ENCODE results near the gene ACAD11.

Gene ACAD11, protein sequence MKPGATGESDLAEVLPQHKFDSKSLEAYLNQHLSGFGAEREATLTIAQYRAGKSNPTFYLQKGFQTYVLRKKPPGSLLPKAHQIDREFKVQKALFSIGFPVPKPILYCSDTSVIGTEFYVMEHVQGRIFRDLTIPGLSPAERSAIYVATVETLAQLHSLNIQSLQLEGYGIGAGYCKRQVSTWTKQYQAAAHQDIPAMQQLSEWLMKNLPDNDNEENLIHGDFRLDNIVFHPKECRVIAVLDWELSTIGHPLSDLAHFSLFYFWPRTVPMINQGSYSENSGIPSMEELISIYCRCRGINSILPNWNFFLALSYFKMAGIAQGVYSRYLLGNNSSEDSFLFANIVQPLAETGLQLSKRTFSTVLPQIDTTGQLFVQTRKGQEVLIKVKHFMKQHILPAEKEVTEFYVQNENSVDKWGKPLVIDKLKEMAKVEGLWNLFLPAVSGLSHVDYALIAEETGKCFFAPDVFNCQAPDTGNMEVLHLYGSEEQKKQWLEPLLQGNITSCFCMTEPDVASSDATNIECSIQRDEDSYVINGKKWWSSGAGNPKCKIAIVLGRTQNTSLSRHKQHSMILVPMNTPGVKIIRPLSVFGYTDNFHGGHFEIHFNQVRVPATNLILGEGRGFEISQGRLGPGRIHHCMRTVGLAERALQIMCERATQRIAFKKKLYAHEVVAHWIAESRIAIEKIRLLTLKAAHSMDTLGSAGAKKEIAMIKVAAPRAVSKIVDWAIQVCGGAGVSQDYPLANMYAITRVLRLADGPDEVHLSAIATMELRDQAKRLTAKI

DNA sequence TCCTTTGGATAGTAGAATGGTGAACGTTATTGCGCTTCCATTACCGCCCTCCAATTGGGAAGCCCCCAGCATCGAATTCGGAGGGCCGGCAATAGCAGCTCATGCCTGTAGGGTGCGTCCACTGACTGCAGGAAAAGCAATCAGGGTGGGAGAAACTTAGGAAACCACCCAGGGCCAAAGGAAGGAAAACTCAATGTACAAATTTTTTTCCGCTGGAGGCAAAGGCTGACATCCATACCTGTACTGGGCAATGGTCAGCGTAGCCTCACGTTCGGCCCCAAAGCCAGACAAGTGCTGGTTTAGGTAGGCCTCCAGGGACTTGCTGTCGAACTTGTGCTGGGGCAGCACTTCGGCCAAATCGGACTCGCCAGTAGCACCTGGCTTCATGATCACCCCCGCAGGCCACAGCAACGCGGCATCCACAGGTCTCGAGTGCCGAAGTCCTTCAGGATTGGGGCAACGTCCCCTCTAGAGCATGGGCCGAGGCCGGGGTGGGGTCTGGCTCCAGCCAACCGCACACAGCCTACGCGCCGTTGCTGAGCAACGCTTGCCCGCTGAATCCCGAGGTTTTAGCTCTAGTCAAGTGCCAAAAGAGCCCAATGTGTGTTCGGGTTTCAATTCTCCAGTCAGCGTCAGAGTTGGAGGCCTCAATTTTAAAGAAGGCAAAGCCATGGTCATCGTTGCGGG, at the start of gene ACAD11:
TSS of gene ACAD11 (minus strand) at position 445 of the 687 bp plus-strand sequence. CDS start at position 387, 58 bp downstream.
- TF ChIP-seq, protein P1, sequence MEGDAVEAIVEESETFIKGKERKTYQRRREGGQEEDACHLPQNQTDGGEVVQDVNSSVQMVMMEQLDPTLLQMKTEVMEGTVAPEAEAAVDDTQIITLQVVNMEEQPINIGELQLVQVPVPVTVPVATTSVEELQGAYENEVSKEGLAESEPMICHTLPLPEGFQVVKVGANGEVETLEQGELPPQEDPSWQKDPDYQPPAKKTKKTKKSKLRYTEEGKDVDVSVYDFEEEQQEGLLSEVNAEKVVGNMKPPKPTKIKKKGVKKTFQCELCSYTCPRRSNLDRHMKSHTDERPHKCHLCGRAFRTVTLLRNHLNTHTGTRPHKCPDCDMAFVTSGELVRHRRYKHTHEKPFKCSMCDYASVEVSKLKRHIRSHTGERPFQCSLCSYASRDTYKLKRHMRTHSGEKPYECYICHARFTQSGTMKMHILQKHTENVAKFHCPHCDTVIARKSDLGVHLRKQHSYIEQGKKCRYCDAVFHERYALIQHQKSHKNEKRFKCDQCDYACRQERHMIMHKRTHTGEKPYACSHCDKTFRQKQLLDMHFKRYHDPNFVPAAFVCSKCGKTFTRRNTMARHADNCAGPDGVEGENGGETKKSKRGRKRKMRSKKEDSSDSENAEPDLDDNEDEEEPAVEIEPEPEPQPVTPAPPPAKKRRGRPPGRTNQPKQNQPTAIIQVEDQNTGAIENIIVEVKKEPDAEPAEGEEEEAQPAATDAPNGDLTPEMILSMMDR (IDR thresholded peaks at IDR 0.05; ENCODE audit: insufficient read depth, low read depth, low read length, missing control alignments) = peak; percentile 55
- DNase-seq (ENCODE audit: low read depth) = peak; percentile 65

DNA sequence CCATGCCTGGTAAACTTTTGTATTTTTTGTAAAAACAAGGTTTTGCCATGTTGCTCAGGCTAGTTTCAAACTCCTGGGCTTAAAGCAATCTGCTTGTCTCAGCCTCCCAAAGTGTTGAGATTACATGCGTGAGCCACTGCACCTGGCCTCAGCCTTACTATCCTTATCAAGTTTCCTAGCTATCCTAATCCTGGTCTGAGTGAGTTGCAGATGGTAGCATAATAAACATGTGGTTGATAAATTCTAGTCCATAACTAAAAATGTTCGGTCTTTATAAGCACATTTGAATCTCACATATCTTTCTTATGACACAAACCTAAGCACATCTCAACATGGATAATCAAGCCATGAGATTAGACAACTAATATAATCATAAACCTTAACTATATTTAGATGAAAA, 44.1 kb upstream of the ACAD11 start:
- H3K4me3 ChIP-seq (ENCODE audit: low read depth, low read length) = no peak overlapping the region
- DNase-seq (ENCODE audit: low read depth) = no peak
- TF ChIP-seq, protein P1 (IDR thresholded peaks at IDR 0.05; ENCODE audit: insufficient read depth, low read depth, low read length, missing control alignments) = no peak

More for the DNA sequence above, at the start of gene ACAD11:
- H3K4me3 ChIP-seq (ENCODE audit: low read depth, low read length) = peak within 1 kb of the TSS; percentile 58

DNA sequence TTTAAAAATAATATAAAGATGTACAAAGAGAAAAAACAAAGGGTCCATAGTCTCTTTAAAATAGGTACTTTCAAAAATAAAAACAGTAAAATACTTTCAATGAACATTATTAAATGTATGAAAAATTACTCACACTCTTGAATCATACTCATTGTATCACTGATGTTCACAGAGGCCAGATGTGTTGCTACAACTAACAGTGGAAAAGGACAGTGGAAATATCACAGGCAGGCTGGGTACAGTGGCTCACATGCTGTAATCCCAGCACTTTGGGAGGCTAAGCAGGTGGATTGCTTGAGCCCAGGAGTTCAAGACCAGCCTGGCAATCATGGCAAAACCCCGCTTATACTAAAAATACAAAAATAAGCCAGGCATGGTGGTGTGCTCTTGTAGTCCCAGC, 35.8 kb upstream of the ACAD11 start:
- H3K4me3 ChIP-seq (ENCODE audit: low read depth, low read length) = no peak overlapping the region
- TF ChIP-seq, protein P1 (IDR thresholded peaks at IDR 0.05; ENCODE audit: insufficient read depth, low read depth, low read length, missing control alignments) = no peak
- DNase-seq (ENCODE audit: low read depth) = no peak

DNA sequence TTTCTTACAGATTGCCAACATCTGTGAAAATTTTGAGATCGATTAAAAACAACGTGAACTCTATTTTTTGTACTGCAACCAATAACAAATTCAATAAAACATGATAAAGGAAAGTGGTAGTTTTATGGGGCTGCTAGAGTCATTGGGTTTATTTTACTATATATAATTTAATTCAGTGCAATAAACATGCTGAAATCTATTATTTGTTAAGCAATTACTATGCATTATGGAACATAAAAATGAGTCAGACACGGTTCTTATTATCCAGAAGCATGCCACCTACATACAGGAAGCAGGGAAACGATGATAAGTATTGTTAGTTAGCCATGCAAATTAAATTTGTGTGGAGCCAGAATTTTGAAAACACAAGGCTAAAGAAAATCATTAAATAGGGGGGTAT, 35.4 kb upstream of the ACAD11 start:
- H3K4me3 ChIP-seq (ENCODE audit: low read depth, low read length) = no peak overlapping the region
- TF ChIP-seq, protein P1 (IDR thresholded peaks at IDR 0.05; ENCODE audit: insufficient read depth, low read depth, low read length, missing control alignments) = no peak
- DNase-seq (ENCODE audit: low read depth) = no peak

DNA sequence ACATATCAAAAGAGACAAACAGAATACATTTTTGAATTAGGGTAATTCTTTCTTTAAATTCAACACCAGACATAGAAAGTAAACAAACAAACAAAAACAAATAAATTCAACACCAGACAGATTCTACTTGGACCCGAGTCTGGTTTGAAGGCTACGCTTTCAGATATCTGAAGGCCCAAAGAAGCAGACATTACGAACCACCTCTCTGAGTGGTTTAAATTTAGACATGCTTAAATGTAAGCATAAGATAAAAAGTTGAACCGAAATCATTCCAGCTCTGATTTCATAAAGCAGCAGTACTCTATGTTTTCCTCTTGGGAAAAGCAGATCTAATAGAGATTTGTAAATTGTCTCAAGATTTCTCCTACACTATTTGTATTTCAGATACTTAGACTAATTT, 30.4 kb upstream of the ACAD11 start:
- TF ChIP-seq, protein P1 (IDR thresholded peaks at IDR 0.05; ENCODE audit: insufficient read depth, low read depth, low read length, missing control alignments) = no peak
- DNase-seq (ENCODE audit: low read depth) = no peak
- no peak overlapping the region for H3K4me3 ChIP-seq (ENCODE audit: low read depth, low read length)

DNA sequence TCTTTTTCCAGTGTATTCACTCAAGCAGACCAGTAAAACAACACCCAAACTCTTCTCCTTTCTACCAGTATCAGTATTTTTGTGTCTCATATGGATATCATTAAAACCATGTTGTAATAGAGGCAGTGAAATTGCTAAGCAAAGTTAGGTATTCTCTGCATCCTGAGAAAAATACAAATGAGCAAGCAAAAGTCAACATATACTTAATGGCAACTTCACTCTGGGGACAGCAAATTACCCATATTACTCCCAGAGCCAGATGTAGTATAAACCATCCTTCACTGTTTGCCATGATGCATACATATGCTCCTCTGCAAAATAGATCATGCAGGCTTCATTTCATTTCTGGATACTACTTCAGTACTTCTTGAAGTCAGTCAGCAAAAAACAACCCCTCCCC, 22.6 kb upstream of the ACAD11 start:
- TF ChIP-seq, protein P1 (IDR thresholded peaks at IDR 0.05; ENCODE audit: insufficient read depth, low read depth, low read length, missing control alignments) = no peak

More for the DNA sequence above, 22.6 kb upstream of the ACAD11 start:
- no peak overlapping the region for H3K4me3 ChIP-seq (ENCODE audit: low read depth, low read length)
- DNase-seq (ENCODE audit: low read depth) = no peak
